K562 (cell line): ENCODE measurements around the gene AGRP. TPM values are rescaled to one million over a fixed set of nuclear protein-coding genes. Genes with fewer than 3 reads are reported as not detected.

Source experiments
- CBX3 ChIP-seq, 2 experiments: IDR thresholded peaks; 1 replicate in 1 of 2; 2 replicates in 1 of 2; pipeline ENCODE4 v1.6.1; 2012; ENCODE audit warnings: inconsistent platforms in 2 of 2, low read length in 2 of 2, borderline replicate concordance in 1 of 2, control low read depth in 1 of 2
- DEAF1 ChIP-seq: fragments of 450-650 bp; formaldehyde crosslinking; IDR thresholded peaks from 2 replicates; pipeline ENCODE4 v1.4.0; 2020; ENCODE audit warnings: mild to moderate bottlenecking, moderate library complexity
- MITF ChIP-seq: IDR thresholded peaks from 2 replicates; pipeline ENCODE4 v1.6.1; 2014; ENCODE audit warnings: antibody characterized with exemption
- POLR2AphosphoS2 ChIP-seq: IDR thresholded peaks from 2 replicates; pipeline ENCODE4 v1.6.1; 2012; ENCODE audit warnings: low read length, improper control_type of control experiment
- SMAD4 ChIP-seq: fragments of 250-450 bp; sonication (Bioruptor Pico); conservative IDR thresholded peaks from 2 replicates; pipeline ENCODE4 v1.8.0; 2021; ENCODE audit warnings: inconsistent platforms, mild to moderate bottlenecking, moderate library complexity
- TAF7 ChIP-seq: fragments of 450-650 bp; IDR thresholded peaks from 2 replicates; pipeline ENCODE4 v1.6.1; 2016; ENCODE audit warnings: missing genetic modification characterization, missing compliant biosample characterization
- ZNF384 ChIP-seq: IDR thresholded peaks from 2 replicates; pipeline ENCODE4 v1.6.1; 2012; ENCODE audit warnings: low read depth, low read length, improper control_type of control experiment
- ZNF444 ChIP-seq: fragments of 250-450 bp; sonication (Bioruptor Pico); IDR thresholded peaks from 2 replicates; pipeline ENCODE4 v1.4.0; 2020; ENCODE audit warnings: mild to moderate bottlenecking, moderate library complexity
- ZNF644 ChIP-seq: fragments of 200-800 bp; sonication (Bioruptor generic); IDR thresholded peaks from 2 replicates; pipeline ENCODE4 v1.6.1; 2016; ENCODE audit warnings: low read depth, missing genetic modification characterization, missing compliant biosample characterization
- polyA plus RNA-seq, 8 experiments: library from polyadenylated mRNA; depleted of rRNA in 4 of 8; stranded (reverse) in 5 of 8; unstranded in 3 of 8; fragments of >200 nt; fragmentation: Nextera tagmentation in 2 of 8; fragmentation: Illumina TruSeq in 1 of 8; extraction: Ambion mirVana in 2 of 8; extraction: Trizol in 1 of 8; gene quantifications; 2 replicates each; pipeline versions ENCODE4 v1.2.1 to v1.2.3, GENCODE V29; 2011 to 2014; ENCODE audit warnings: inconsistent platforms in 1 of 8, missing spikeins in 1 of 8
- total RNA-seq, 7 experiments: library from RNA; depleted of rRNA in 6 of 7; stranded (reverse); fragments of >200 nt in 6 of 7; fragmentation: Illumina TruSeq in 2 of 7; extraction: Trizol in 2 of 7; gene quantifications; 2 replicates each; pipeline versions ENCODE4 v1.2.1 to v1.2.3, GENCODE V29; 2011 to 2021; ENCODE audit warnings: low replicate concordance in 1 of 7
- TF ChIP-seq, protein P1 (sequence below): sonication (generic); IDR thresholded peaks from 2 replicates; pipeline ENCODE4 v1.6.1; 2016

The AGRP gene
- total and polyA plus RNA-seq, 9 of the 15 experiments (the other 6 are each of a cell fraction or from before 2014, with no cell fraction given) = not detected

- TF ChIP-seq DEAF1 (CRISPR knock-in tag) = peak; percentile 59
- TF ChIP-seq MITF = peak; percentile 93
- TF ChIP-seq TAF7 = 0 out of 2 replicates have a peak, but pooled peaks have one; percentile 27
- 0 out of 2 replicates have a peak, but pooled peaks have one; percentile 42 for TF ChIP-seq SMAD4 (CRISPR knock-in tag)
- TF ChIP-seq POLR2AphosphoS2 = no peak
- TF ChIP-seq, protein P1, sequence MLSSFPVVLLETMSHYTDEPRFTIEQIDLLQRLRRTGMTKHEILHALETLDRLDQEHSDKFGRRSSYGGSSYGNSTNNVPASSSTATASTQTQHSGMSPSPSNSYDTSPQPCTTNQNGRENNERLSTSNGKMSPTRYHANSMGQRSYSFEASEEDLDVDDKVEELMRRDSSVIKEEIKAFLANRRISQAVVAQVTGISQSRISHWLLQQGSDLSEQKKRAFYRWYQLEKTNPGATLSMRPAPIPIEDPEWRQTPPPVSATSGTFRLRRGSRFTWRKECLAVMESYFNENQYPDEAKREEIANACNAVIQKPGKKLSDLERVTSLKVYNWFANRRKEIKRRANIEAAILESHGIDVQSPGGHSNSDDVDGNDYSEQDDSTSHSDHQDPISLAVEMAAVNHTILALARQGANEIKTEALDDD = no peak
- no peak for TF ChIP-seq CBX3 (IDR thresholded peaks at IDR 0.05; ENCODE audit: borderline replicate concordance in 1 of 2, low read length in 2 of 2)
- TF ChIP-seq ZNF384 = peak; percentile 38; the same call in 1 of the 2 replicates
- no peak for TF ChIP-seq ZNF644 (tag)
- TF ChIP-seq ZNF444 (CRISPR knock-in tag) = 0 out of 2 replicates have a peak, but pooled peaks have one; percentile 76
Measured at GRCh38 chr16:67480833-67481560, 2.4 kb downstream of the AGRP start, which contains the start of gene ATP6V0D1 (continued).
